IPS-15b (cell line): ENCODE data around the gene RILPL2.
A peak's percentile ranks its signal among the peaks of the same experiment; 100 is the strongest.

ENCODE experiments used
- H3K27me3 ChIP-seq: one replicate; pipeline ENCODE4 v1.6.1; 2013; ENCODE audit warnings: low read length; ENCODE audit not compliant: control insufficient read depth, insufficient read depth
- H3K36me3 ChIP-seq: one replicate; pipeline ENCODE4 v1.6.1; 2013; ENCODE audit warnings: low read length; ENCODE audit not compliant: control insufficient read depth, insufficient read depth
- H3K4me1 ChIP-seq: one replicate; pipeline ENCODE4 v1.6.1; 2013; ENCODE audit warnings: mild to moderate bottlenecking, low read length; ENCODE audit not compliant: control insufficient read depth, insufficient read depth
- H3K4me3 ChIP-seq: one replicate; pipeline ENCODE4 v1.5.1; 2013; ENCODE audit warnings: low read depth, low read length
- H3K9ac ChIP-seq: one replicate; pipeline ENCODE4 v1.6.1; 2013; ENCODE audit warnings: low read depth, mild to moderate bottlenecking, low read length
- H3K9me3 ChIP-seq: one replicate; pipeline ENCODE4 v1.6.1; 2013; ENCODE audit warnings: mild to moderate bottlenecking, low read length; ENCODE audit not compliant: control insufficient read depth, insufficient read depth

Gene RILPL2

GRCh38 chr12:123397400-123397799 lies 39.1 kb downstream of the RILPL2 start:
- Histone ChIP-seq H3K9ac (no peak overlapping the region), H3K27me3 (no peaks in the 10 kb centered on the region), H3K36me3 (peaks cover 28% of the 10 kb centered on the region), H3K4me1 (peaks cover 4% of the 10 kb centered on the region), H3K9me3 (no peaks in the 10 kb centered on the region), H3K4me3 (no peak overlapping the region)

GRCh38 chr12:123396954-123397353 lies 39.5 kb downstream of the RILPL2 start:
- Histone ChIP-seq H3K4me3 (no peak overlapping the region), H3K27me3 (no peaks in the 10 kb centered on the region), H3K9ac (no peak overlapping the region), H3K36me3 (peaks cover 29% of the 10 kb centered on the region), H3K9me3 (no peaks in the 10 kb centered on the region), H3K4me1 (peaks cover 2% of the 10 kb centered on the region)

GRCh38 chr12:123396543-123396942 lies 39.9 kb downstream of the RILPL2 start:
- peaks cover 33% of the 10 kb centered on the region for H3K36me3 ChIP-seq
- H3K4me3 ChIP-seq: no peak overlapping the region
- no peaks in the 10 kb centered on the region for H3K9me3 ChIP-seq
- H3K4me1 ChIP-seq: no peaks in the 10 kb centered on the region
- no peaks in the 10 kb centered on the region for H3K27me3 ChIP-seq
- no peak overlapping the region for H3K9ac ChIP-seq

- Histone ChIP-seq H3K4me1 (peaks cover under 1% of the 10 kb centered on the region), H3K9me3 (no peaks in the 10 kb centered on the region), H3K9ac (no peak overlapping the region), H3K36me3 (peaks cover 41% of the 10 kb centered on the region), H3K27me3 (peaks cover under 1% of the 10 kb centered on the region), H3K4me3 (no peak overlapping the region)
These were observed 41.2 kb downstream of the RILPL2 start for GRCh38 chr12:123395236-123395635.

- H3K9ac ChIP-seq: no peak overlapping the region
- no peaks in the 10 kb centered on the region for H3K9me3 ChIP-seq
- H3K27me3 ChIP-seq: peaks cover 2% of the 10 kb centered on the region
- H3K4me1 ChIP-seq: peaks cover 2% of the 10 kb centered on the region
- no peak overlapping the region for H3K4me3 ChIP-seq
- peaks cover 38% of the 10 kb centered on the region for H3K36me3 ChIP-seq
These were observed 42.7 kb downstream of the RILPL2 start for GRCh38 chr12:123393747-123394146.

- peaks cover 30% of the 10 kb centered on the region for H3K36me3 ChIP-seq
- no peaks in the 10 kb centered on the region for H3K9me3 ChIP-seq
- peaks cover 8% of the 10 kb centered on the region for H3K4me1 ChIP-seq
- H3K9ac ChIP-seq: no peak overlapping the region
- H3K4me3 ChIP-seq: no peak overlapping the region
- peaks cover 6% of the 10 kb centered on the region for H3K27me3 ChIP-seq
These were observed 44.7 kb downstream of the RILPL2 start for GRCh38 chr12:123391546-123392343.

- peaks cover 8% of the 10 kb centered on the region for H3K4me1 ChIP-seq
- peak overlapping the region; percentile 55 for H3K4me3 ChIP-seq
- H3K36me3 ChIP-seq: peaks cover 21% of the 10 kb centered on the region
- no peaks in the 10 kb centered on the region for H3K9me3 ChIP-seq
- H3K9ac ChIP-seq: no peak overlapping the region
- H3K27me3 ChIP-seq: peaks cover 6% of the 10 kb centered on the region
These were observed 45.7 kb downstream of the RILPL2 start for GRCh38 chr12:123390498-123391426.

- H3K9ac ChIP-seq: peak overlapping the region; percentile 60
- no peaks in the 10 kb centered on the region for H3K9me3 ChIP-seq
- peak overlapping the region; percentile 55 for H3K4me3 ChIP-seq
- H3K27me3 ChIP-seq: peaks cover 6% of the 10 kb centered on the region
- H3K36me3 ChIP-seq: peaks cover 21% of the 10 kb centered on the region
- H3K4me1 ChIP-seq: peaks cover 11% of the 10 kb centered on the region
These were observed 46.7 kb downstream of the RILPL2 start for GRCh38 chr12:123389560-123390351.

GRCh38 chr12:123388951-123389559 lies 47.4 kb downstream of the RILPL2 start:
- H3K27me3 ChIP-seq: peaks cover 6% of the 10 kb centered on the region
- peaks cover 11% of the 10 kb centered on the region for H3K4me1 ChIP-seq
- H3K9me3 ChIP-seq: no peaks in the 10 kb centered on the region
- peak overlapping the region; percentile 55 for H3K4me3 ChIP-seq
- H3K9ac ChIP-seq: no peak overlapping the region
- peaks cover 18% of the 10 kb centered on the region for H3K36me3 ChIP-seq

GRCh38 chr12:123388177-123388950 lies 48.1 kb downstream of the RILPL2 start:
- Histone ChIP-seq H3K36me3 (peaks cover 18% of the 10 kb centered on the region), H3K9me3 (no peaks in the 10 kb centered on the region), H3K9ac (no peak overlapping the region), H3K27me3 (peaks cover 6% of the 10 kb centered on the region), H3K4me3 (peak overlapping the region; percentile 60), H3K4me1 (peaks cover 11% of the 10 kb centered on the region)
